HG02678 (cell line): Measurements from ENCODE around the gene ESYT3.
"Not testable (repeated sequence)": the region's sequence is repeated elsewhere in the genome, so short reads cannot be mapped to it uniquely, and the experiment has no call there.

Source experiments
- ATAC-seq: cut with Tn5 transposase; IDR thresholded peaks from one replicate; pipeline ENCODE4 v1.9.1; 2021; ENCODE audit warnings: mild to moderate bottlenecking, moderate library complexity; ENCODE audit not compliant: unreplicated experiment

ESYT3 gene

GRCh38 chr3:138407236-138407907 lies 27.0 kb upstream of the ESYT3 start:
- no peak for ATAC-seq

DNA sequence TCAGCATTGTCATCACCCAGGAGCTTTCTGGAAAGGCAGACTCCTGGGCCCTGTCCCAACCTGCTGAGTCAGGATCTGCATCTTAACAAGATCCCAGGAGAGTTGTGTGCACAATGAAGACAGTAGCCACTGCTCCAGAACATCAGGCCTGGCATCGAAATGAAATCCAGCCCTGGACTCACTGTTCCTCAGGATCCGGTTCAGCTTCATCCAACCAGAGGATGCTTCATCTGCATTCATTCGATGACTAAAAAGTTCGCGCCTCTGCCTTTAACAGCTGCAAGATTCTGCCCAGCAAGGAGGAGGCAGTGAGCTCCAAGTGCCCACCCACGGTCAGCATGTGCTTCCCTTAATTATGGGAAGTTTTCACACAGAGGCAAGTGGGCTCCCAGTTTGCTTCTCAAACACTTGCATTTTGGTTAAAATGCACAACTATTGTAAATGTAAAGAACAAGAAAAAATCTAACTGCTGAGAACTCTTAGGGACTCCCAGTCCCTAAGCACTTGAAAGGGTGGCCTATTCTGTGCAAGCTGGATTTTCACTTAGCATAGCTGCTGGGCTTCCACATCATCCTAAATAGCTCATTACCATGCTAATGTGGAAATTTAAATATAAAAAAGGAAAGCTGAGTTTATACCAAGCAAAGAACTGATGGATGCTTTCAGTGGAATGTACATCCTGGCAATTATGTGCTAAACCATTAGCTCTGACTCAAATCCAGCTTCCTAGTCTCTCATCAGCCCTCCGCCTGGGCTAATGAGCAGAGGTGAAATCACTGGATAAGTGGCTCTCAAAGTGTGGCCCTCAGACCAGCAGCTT lies 25.5 kb upstream of the ESYT3 start:
- ATAC-seq = no peak

- no peak for ATAC-seq
Observed at GRCh38 chr3:138412821-138413551, 21.4 kb upstream of the ESYT3 start.

- ATAC-seq = not testable (repeated sequence)
Observed at GRCh38 chr3:138416236-138416635, 18.2 kb upstream of the ESYT3 start.

GRCh38 chr3:138417559-138417982 lies 16.8 kb upstream of the ESYT3 start:
- peak; percentile 84 for ATAC-seq

- no peak for ATAC-seq
Observed at GRCh38 chr3:138418601-138419206, 15.7 kb upstream of the ESYT3 start.

- no peak for ATAC-seq
Observed at GRCh38 chr3:138423316-138423715, 11.1 kb upstream of the ESYT3 start.

- ATAC-seq = no peak
Observed at GRCh38 chr3:138424323-138424722, 10.1 kb upstream of the ESYT3 start.

- no peak for ATAC-seq
Observed at GRCh38 chr3:138426211-138426610, 8.2 kb upstream of the ESYT3 start.

- not testable (repeated sequence) for ATAC-seq
Observed at GRCh38 chr3:138426754-138427153, 7.7 kb upstream of the ESYT3 start.

DNA sequence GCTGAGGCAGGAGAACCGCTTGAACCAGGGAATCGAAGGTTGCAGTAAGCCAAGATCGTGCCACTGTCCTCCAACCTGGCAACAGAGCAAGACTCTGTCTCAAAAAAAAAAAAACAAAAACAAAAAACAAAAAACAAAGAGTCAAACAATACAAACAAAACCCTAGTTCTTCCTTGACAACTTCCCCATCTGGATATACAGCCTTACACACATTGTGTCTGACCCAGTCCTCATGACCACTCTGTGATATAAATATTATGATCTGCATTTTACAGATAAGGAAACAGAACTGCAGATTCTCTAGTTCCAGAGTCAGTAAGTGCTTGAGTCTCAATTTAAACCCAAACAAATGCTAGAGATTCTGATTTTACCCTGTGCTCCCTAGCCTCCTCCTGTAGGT lies 4.8 kb upstream of the ESYT3 start:
- no peak for ATAC-seq

GRCh38 chr3:138432576-138433240 lies 1.7 kb upstream of the ESYT3 start:
- ATAC-seq = no peak

DNA sequence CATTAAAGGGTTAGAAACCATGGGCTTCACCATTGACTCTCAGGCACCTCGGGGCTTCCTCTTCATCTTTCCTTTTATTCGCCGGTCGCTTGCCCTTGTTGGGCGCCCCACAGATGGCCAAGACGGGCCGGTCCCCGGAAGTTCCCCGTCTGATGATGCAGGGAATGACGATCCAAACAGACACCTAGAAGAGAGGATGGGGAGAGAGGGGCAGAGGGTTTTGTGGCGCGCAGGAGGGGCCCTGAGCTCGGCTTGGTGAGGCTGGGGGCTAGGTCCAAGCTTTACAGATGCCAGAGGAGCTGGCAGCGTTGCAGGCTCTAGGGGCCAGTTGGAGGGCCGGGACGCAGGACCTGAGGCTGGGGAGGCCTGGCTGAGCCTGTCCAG lies 532 bp upstream of the ESYT3 start:
- no peak for ATAC-seq

DNA sequence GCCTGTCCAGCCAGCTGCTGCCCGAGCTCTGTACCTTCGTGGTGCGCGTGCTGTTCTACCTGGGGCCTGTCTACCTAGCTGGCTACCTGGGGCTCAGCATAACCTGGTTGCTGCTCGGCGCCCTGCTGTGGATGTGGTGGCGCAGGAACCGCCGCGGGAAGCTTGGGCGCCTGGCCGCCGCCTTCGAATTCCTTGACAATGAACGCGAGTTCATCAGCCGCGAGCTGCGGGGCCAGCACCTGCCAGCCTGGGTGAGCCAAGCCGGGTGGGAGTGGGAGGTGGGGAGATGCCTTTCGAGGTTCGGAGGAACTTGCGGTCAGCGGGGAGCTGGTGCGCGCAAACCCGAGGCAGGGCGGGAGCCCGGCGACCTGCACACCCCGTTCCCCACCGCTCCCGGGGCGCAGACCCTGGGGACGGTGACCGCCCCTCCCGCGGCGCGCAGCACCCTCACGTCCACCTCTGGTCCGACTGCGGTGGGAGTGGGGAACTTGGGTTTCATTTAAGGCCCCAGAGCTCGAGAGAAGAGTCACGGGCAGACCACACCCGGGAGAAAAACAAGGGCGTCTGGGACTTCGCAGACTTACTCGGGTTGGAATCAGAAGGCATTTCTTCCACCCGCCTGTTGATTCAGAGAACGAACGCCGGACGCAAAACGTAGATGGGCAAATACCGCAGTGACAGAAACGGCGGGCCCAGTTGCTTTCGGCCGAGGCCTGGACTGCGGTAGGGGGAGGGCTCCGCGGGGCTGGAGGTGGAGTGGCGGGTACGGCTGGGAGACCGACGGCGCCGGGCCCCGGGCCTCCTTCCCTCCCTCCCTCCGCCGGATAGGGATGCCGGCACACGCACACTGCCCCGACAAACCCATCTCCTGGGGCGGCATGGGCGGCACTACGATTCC lies 708 bp downstream of the ESYT3 start:
- ATAC-seq = peak; percentile 8

- ATAC-seq = no peak
Observed at GRCh38 chr3:138435840-138436239, 1.4 kb downstream of the ESYT3 start.

- ATAC-seq = no peak
Observed at GRCh38 chr3:138437281-138437680, 2.9 kb downstream of the ESYT3 start.

DNA sequence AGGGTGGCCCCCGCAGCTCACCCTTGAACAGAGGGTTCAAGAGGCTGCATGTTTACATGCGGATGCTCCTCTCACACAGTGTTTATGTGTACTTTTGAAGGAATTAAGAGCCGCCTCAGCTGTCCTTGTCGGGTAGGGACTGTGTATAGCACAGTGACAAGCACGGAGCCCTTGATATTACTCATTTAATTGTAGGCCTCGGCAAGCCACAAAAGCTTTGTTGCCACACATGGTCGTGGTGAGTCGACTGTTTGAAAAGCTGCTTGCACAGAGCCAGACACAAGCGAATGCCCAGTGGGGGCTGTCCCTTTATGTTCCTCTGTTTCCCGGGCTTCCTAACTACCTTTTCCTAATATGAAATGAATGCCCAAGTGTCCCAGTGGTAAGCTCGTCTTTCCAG lies 4.5 kb downstream of the ESYT3 start:
- ATAC-seq = no peak

DNA sequence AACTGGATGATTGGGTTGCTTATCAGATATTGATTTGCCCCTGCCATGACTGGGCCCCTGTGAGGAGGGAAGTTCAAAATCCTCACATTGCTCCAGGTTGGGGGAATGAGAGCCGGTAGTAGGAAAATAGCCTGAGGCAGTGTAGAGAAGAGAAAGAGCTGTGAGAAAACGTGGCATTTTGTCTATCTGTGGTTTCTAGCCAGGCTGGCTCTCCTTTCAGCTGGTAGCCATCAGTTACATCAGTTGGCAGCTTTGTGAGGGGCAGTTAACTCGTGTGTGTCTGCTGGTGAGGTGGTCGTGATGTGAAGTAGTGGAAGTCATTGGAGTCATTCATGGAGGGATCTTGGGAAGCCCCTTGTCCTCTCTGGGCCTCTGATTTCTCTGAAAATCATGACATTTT lies 5.2 kb downstream of the ESYT3 start:
- no peak for ATAC-seq

DNA sequence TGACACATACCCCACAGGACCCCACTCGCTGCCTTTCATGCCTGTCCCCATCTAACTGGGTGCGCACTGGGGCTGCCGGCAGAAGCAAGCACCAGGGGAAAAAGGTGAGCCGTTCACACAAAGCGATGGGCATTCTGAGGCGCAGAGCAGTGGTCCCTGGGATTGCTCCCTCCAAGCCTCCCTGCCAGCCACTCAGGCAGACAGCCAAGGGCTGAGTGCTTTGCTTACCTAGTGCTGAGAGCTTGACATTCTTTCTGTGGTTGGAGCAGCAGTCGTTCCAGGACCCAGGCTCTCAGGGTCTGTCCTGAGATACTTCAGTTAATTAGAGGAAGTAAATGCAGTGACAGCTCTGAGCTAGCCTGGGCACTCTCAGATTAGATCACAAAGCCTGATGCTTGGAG lies 5.7 kb downstream of the ESYT3 start:
- no peak for ATAC-seq

GRCh38 chr3:138440596-138440995 lies 6.2 kb downstream of the ESYT3 start:
- no peak for ATAC-seq
